Vagina (tissue), 2 donors: ENCODE measurements around the gene BSG. TPM values are rescaled to one million over a fixed set of nuclear protein-coding genes. Genes with fewer than 3 reads are reported as not detected.

Source experiments
- DNase-seq, 2 donors: peaks; one replicate each; pipeline ENCODE4 v3.0.0-alpha.2; 2017; ENCODE audit errors: extremely low spot score in 2 of 2
- H3K27ac ChIP-seq: fragments of 200-600 bp; sonication (generic); one replicate; pipeline ENCODE4 v1.5.1; 2019
- H3K27me3 ChIP-seq: fragments of 200-600 bp; sonication (generic); one replicate; pipeline ENCODE4 v1.5.1; 2019
- H3K36me3 ChIP-seq, 2 donors: fragments of 200-600 bp; sonication (generic); one replicate each; pipeline ENCODE4 v1.5.1; 2017 to 2019
- H3K4me1 ChIP-seq: fragments of 200-600 bp; sonication (generic); one replicate; pipeline ENCODE4 v1.5.1; 2019
- H3K4me3 ChIP-seq, 2 donors: fragments of 200-600 bp; sonication (generic); 1 replicate in 1 of 2; 2 replicates in 1 of 2; pipeline ENCODE4 v1.5.1; 2016 to 2019
- H3K9me3 ChIP-seq: fragments of 200-600 bp; sonication (generic); one replicate; pipeline ENCODE4 v1.5.1; 2019
- POLR2A ChIP-seq, 2 donors: fragments of 450-650 bp; IDR thresholded peaks; one replicate each; pipeline ENCODE4 v1.6.1; 2017; ENCODE audit warnings: antibody characterized with exemption in 2 of 2, mild to moderate bottlenecking in 2 of 2, moderate library complexity in 2 of 2
- POLR2AphosphoS5 ChIP-seq, 2 donors: sonication (generic); formaldehyde crosslinking; IDR thresholded peaks; one replicate each; pipeline ENCODE4 v1.9.0; 2017; ENCODE audit warnings: antibody characterized with exemption in 2 of 2, mild to moderate bottlenecking in 2 of 2, low read depth in 1 of 2; ENCODE audit not compliant: insufficient read depth in 1 of 2
- intact Hi-C: fragments of 100-400 bp; cut with DNase I; formaldehyde crosslinking; loops from one replicate; pipeline ENCODE4 v1.15.1; 2023
- total RNA-seq: library from RNA; depleted of rRNA; stranded (reverse); fragments of >200 nt; gene quantifications from one replicate; pipeline ENCODE4 v1.2.3, GENCODE V29; 2016
- TF ChIP-seq, protein P1 (sequence below), 3 experiments: fragments of 450-650 bp in 2 of 3; fragments of 200-600 bp in 1 of 3; sonication (generic) in 1 of 3; IDR thresholded peaks; one replicate each; pipeline ENCODE4 v1.5.1; 2017 to 2019; ENCODE audit warnings: antibody characterized with exemption in 3 of 3, mild to moderate bottlenecking in 2 of 3, moderate library complexity in 2 of 3

The BSG gene
- total RNA-seq, 1 donor from 2014 or later, result 231 TPM

- intact Hi-C loops, result no loop called here
- TF ChIP-seq POLR2A (IDR thresholded peaks at IDR 0.05) (no peak), POLR2AphosphoS5 (IDR thresholded peaks at IDR 0.05; ENCODE audit: insufficient read depth in 1 of 2, low read depth in 1 of 2) (no peak)
- TF ChIP-seq, protein P1, sequence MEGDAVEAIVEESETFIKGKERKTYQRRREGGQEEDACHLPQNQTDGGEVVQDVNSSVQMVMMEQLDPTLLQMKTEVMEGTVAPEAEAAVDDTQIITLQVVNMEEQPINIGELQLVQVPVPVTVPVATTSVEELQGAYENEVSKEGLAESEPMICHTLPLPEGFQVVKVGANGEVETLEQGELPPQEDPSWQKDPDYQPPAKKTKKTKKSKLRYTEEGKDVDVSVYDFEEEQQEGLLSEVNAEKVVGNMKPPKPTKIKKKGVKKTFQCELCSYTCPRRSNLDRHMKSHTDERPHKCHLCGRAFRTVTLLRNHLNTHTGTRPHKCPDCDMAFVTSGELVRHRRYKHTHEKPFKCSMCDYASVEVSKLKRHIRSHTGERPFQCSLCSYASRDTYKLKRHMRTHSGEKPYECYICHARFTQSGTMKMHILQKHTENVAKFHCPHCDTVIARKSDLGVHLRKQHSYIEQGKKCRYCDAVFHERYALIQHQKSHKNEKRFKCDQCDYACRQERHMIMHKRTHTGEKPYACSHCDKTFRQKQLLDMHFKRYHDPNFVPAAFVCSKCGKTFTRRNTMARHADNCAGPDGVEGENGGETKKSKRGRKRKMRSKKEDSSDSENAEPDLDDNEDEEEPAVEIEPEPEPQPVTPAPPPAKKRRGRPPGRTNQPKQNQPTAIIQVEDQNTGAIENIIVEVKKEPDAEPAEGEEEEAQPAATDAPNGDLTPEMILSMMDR (IDR thresholded peaks at IDR 0.05), result no peak
- no peaks in the 10 kb centered on the region for H3K9me3 ChIP-seq
- H3K4me1 ChIP-seq, result peaks cover 7% of the 10 kb centered on the region
- H3K36me3 ChIP-seq, result peaks cover 0 to 38% of the 10 kb centered on the region in 2 donors
- H3K27ac ChIP-seq, result no peak overlapping the region
- H3K4me3 ChIP-seq, result no peak overlapping the region
- H3K27me3 ChIP-seq, result no peaks in the 10 kb centered on the region
- no peak for DNase-seq
Observed at GRCh38 chr19:542173-542866, 30.1 kb upstream of the BSG start.

DNA sequence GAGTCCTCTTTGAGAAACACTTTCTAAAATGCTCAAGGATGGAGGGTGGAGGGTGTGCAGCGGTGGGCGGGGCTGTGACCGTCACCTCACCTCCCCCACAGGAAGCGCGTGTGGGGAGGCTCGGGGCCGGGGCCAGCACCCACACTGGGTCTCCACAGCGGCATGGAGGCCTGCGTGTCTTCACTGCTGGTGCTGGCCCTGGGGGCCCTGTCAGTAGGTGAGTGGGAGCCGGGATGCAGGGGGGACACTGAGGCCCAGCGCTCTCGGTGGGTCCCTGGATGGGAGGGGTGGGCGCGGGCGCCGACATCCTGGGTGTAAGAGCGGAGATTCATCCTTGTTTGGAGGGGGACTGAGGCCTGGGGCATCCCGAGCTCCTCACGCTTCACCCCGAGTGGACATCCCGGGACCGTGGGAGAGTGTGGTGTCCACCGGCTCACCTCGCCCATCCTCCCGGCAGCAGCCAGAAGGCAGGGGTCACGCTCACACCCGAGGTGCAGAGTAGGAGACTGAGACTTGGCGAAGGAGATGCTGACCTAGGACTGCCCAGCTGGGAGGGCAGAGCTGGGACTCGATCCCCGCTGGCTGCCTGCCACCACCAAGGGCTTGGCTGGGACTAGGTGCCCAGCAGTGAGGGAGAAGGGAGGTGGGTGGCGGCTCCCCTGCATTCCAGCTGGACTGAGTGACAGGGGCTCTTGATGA lies 28.3 kb upstream of the BSG start, which contains the start of gene GZMM:
Gene GZMM (plus strand): TSS at position 144 of the 699 bp plus-strand sequence. CDS start 19 bp downstream, at position 163.
- no peak within 1 kb of the TSS for H3K27ac ChIP-seq
- TF ChIP-seq, protein P1 (IDR thresholded peaks at IDR 0.05), result no peak
- TF ChIP-seq POLR2A (IDR thresholded peaks at IDR 0.05) (no peak), POLR2AphosphoS5 (IDR thresholded peaks at IDR 0.05; ENCODE audit: insufficient read depth in 1 of 2, low read depth in 1 of 2) (peak in 1 of 2 donors; percentile 29)
- no peak within 1 kb of the TSS for H3K4me3 ChIP-seq
- H3K9me3 ChIP-seq, result no peaks in the 10 kb centered on the region
- no peaks in the 10 kb centered on the region for H3K27me3 ChIP-seq
- intact Hi-C loops, result no loop called here
- H3K36me3 ChIP-seq, result peaks cover 0 to 25% of the 10 kb centered on the region in 2 donors
- peaks cover 7% of the 10 kb centered on the region for H3K4me1 ChIP-seq
- DNase-seq, result no peak

GRCh38 chr19:547117-547516 lies 25.3 kb upstream of the BSG start:
- Histone ChIP-seq H3K4me3 (no peak overlapping the region), H3K9me3 (no peaks in the 10 kb centered on the region), H3K27me3 (no peaks in the 10 kb centered on the region), H3K36me3 (peaks cover 0 to 7% of the 10 kb centered on the region in 2 donors), H3K27ac (no peak overlapping the region), H3K4me1 (peaks cover 16% of the 10 kb centered on the region)
- TF ChIP-seq POLR2AphosphoS5 (IDR thresholded peaks at IDR 0.05; ENCODE audit: insufficient read depth in 1 of 2, low read depth in 1 of 2) (no peak), POLR2A (IDR thresholded peaks at IDR 0.05) (no peak)
- TF ChIP-seq, protein P1 (IDR thresholded peaks at IDR 0.05), result no peak
- intact Hi-C loops, result no loop called here
- DNase-seq, result no peak

GRCh38 chr19:547836-548720 lies 24.3 kb upstream of the BSG start:
- TF ChIP-seq POLR2A (IDR thresholded peaks at IDR 0.05), result no peak
- TF ChIP-seq, protein P1 (IDR thresholded peaks at IDR 0.05), result no peak
- no peak for TF ChIP-seq POLR2AphosphoS5 (IDR thresholded peaks at IDR 0.05; ENCODE audit: insufficient read depth in 1 of 2, low read depth in 1 of 2)
- H3K27me3 ChIP-seq, result no peaks in the 10 kb centered on the region
- intact Hi-C loops, result no loop called here
- H3K4me1 ChIP-seq, result peaks cover 16% of the 10 kb centered on the region
- H3K27ac ChIP-seq, result no peak overlapping the region
- H3K9me3 ChIP-seq, result no peaks in the 10 kb centered on the region
- H3K4me3 ChIP-seq, result no peak overlapping the region
- DNase-seq, result no peak
- H3K36me3 ChIP-seq, result no peaks in the 10 kb centered on the region
